HepG2 (cell line): ENCODE results near the gene PRR36. TPM values are rescaled to one million over a fixed set of nuclear protein-coding genes. Genes with fewer than 3 reads are reported as not detected.
A peak's percentile ranks its signal among the peaks of the same experiment; 100 is the strongest.

Experiments used
- ATAC-seq: fragments of 200-7000 bp; cut with Tn5 transposase; 3 replicates; pipeline ENCODE4 v1.9.1; 2020; ENCODE audit warnings: mild to moderate bottlenecking, moderate library complexity
- BruUV-seq: library from RNA; stranded (reverse); fragments of 400-500 nt; replicated peaks from 2 replicates; lab custom pipeline; 2021; lab: Mats Ljungman, UMichigan
- CTCF ChIA-PET: fragments of 300-600 bp; formaldehyde crosslinking; extraction: SDS; loops from one replicate; lab custom pipeline; 2021; ENCODE audit warnings: low total read pairs, inconsistent platforms, low intra/inter-chr PET ratio; lab: Yijun Ruan, JAX
- POLR2A ChIA-PET: fragments of 350-600 bp; sonication (Branson Sonifier 250); formaldehyde crosslinking; loops from one replicate; lab custom pipeline; 2020; ENCODE audit warnings: antibody characterized with exemption, inconsistent platforms; lab: Yijun Ruan, JAX
- DNase-seq: peaks from one replicate; pipeline ENCODE4 v3.0.0-alpha.2; 2015; ENCODE audit warnings: low spot score
- FAIRE-seq: peaks from 3 replicates; lab custom pipeline; 2011; peaks lifted over from hg19 to GRCh38; lab: Jason Lieb, UNC
- H2AFZ ChIP-seq: one replicate; pipeline ENCODE4 v1.6.1; 2011; ENCODE audit warnings: low read length, inconsistent platforms
- H3K27ac ChIP-seq: fragments of 300-600 bp; 3 replicates; pipeline ENCODE4 v1.8.0; 2011; ENCODE audit warnings: mixed run types, mild to moderate bottlenecking, mixed read lengths, low read length, inconsistent platforms; ENCODE audit not compliant: insufficient read depth; ENCODE audit errors: extremely low read length
- H3K27me3 ChIP-seq, 2 experiments: fragments of 200-600 bp in 1 of 2; 2 replicates in 1 of 2; 3 replicates in 1 of 2; pipeline versions ENCODE4 v1.6.0 to v1.8.0; 2011; ENCODE audit warnings: low read length in 2 of 2, mild to moderate bottlenecking in 2 of 2, moderate library complexity in 2 of 2, inconsistent platforms in 1 of 2; ENCODE audit not compliant: insufficient read depth in 2 of 2, control insufficient read depth in 1 of 2
- H3K36me3 ChIP-seq, 2 experiments: fragments of 200-600 bp in 1 of 2; replicated peaks in 1 of 2; 2 replicates in 1 of 2; 3 replicates in 1 of 2; pipeline versions ENCODE4 v1.5.1 to v1.8.0; 2011; ENCODE audit warnings: low read length in 2 of 2, inconsistent platforms in 1 of 2; ENCODE audit not compliant: insufficient read depth in 2 of 2, control insufficient read depth in 1 of 2
- H3K4me1 ChIP-seq: 2 replicates; pipeline ENCODE4 v1.5.1; 2012; ENCODE audit warnings: low read length, inconsistent platforms; ENCODE audit not compliant: insufficient read depth
- H3K4me2 ChIP-seq: 2 replicates; pipeline ENCODE4 v1.6.0; 2011; ENCODE audit warnings: low read depth, low read length, inconsistent platforms
- H3K4me3 ChIP-seq, 3 experiments: fragments of 200-600 bp in 1 of 3; sonication (generic), shearing (Covaris generic) in 1 of 3; replicated peaks in 1 of 3; 2 replicates each; pipeline ENCODE4 v1.5.1; 2011 to 2016; ENCODE audit warnings: low read length in 3 of 3, inconsistent platforms in 2 of 3, low read depth in 2 of 3, mild to moderate bottlenecking in 2 of 3, control low read depth in 1 of 3, mixed read lengths in 1 of 3; ENCODE audit not compliant: insufficient read depth in 1 of 3
- H3K79me2 ChIP-seq: one replicate; pipeline ENCODE4 v1.6.1; 2011; ENCODE audit warnings: low read length, inconsistent platforms; ENCODE audit not compliant: insufficient read depth
- H3K9ac ChIP-seq: 2 replicates; pipeline ENCODE4 v1.6.0; 2011; ENCODE audit warnings: mild to moderate bottlenecking, low read depth, low read length, inconsistent platforms; ENCODE audit not compliant: insufficient read depth
- H3K9me3 ChIP-seq: 2 replicates; pipeline ENCODE4 v1.5.1; 2012; ENCODE audit warnings: mild to moderate bottlenecking, low read length
- H4K20me1 ChIP-seq: 2 replicates; pipeline ENCODE4 v1.6.0; 2011; ENCODE audit warnings: inconsistent platforms, mild to moderate bottlenecking, low read length, moderate library complexity; ENCODE audit not compliant: insufficient read depth
- AGO2 ChIP-seq: fragments of 200-400 bp; formaldehyde crosslinking; optimal IDR thresholded peaks from 2 replicates; pipeline ENCODE3; 2017; ENCODE audit warnings: mild to moderate bottlenecking, low read depth, low read length, moderate library complexity
- BORCS8-MEF2B ChIP-seq: sonication (generic); formaldehyde crosslinking; IDR thresholded peaks from 2 replicates; pipeline ENCODE4 v1.8.0; 2022; ENCODE audit warnings: mild to moderate bottlenecking, missing genetic modification reagents
- DRAP1 ChIP-seq: IDR thresholded peaks from 2 replicates; pipeline ENCODE4 v1.6.1; 2016; ENCODE audit warnings: missing genetic modification reagents, missing compliant biosample characterization
- EED ChIP-seq: sonication (generic); formaldehyde crosslinking; IDR thresholded peaks from 2 replicates; pipeline ENCODE4 v1.5.0; 2020; ENCODE audit warnings: mild to moderate bottlenecking, missing genetic modification reagents
- GMEB1 ChIP-seq: sonication (generic); formaldehyde crosslinking; IDR thresholded peaks from 2 replicates; pipeline ENCODE4 v1.5.1; 2020; ENCODE audit warnings: missing genetic modification reagents, mild to moderate bottlenecking, borderline replicate concordance
- HNRNPLL ChIP-seq: fragments of 200-400 bp; formaldehyde crosslinking; IDR thresholded peaks from 2 replicates; pipeline ENCODE4 v1.6.1; 2017; ENCODE audit warnings: mild to moderate bottlenecking, low read depth, low read length; ENCODE audit not compliant: poor library complexity, severe bottlenecking
- PHF20 ChIP-seq: sonication (generic); formaldehyde crosslinking; IDR thresholded peaks from 2 replicates; pipeline ENCODE4 v1.5.0; 2020; ENCODE audit warnings: mild to moderate bottlenecking, missing genetic modification reagents
- SAFB2 ChIP-seq: sonication (generic); formaldehyde crosslinking; IDR thresholded peaks from 2 replicates; pipeline ENCODE4 v1.5.1; 2020; ENCODE audit warnings: missing genetic modification reagents, low read depth, mild to moderate bottlenecking, borderline replicate concordance
- SMAD1 ChIP-seq: sonication (generic); formaldehyde crosslinking; IDR thresholded peaks from 2 replicates; pipeline ENCODE4 v1.4.0; 2020; ENCODE audit warnings: missing genetic modification reagents, low read depth, mild to moderate bottlenecking, borderline replicate concordance
- SP1 ChIP-seq, 2 experiments: fragments of 450-650 bp in 1 of 2; sonication (generic) in 1 of 2; formaldehyde crosslinking in 1 of 2; IDR thresholded peaks; 2 replicates each; pipeline versions ENCODE4 v1.4.0 to v1.6.1; 2016 to 2020; ENCODE audit warnings: missing genetic modification reagents in 1 of 2
- SRY ChIP-seq: sonication (generic); formaldehyde crosslinking; IDR thresholded peaks from 2 replicates; pipeline ENCODE4 v1.8.0; 2022; ENCODE audit warnings: mild to moderate bottlenecking, missing genetic modification reagents
- TEAD3 ChIP-seq: optimal IDR thresholded peaks from 2 replicates; pipeline ENCODE3; 2016; ENCODE audit warnings: borderline replicate concordance
- ZBTB21 ChIP-seq: sonication (generic); formaldehyde crosslinking; IDR thresholded peaks from 2 replicates; pipeline ENCODE4 v1.4.0; 2020; ENCODE audit warnings: missing genetic modification reagents
- ZGPAT ChIP-seq: IDR thresholded peaks from 2 replicates; pipeline ENCODE4 v1.6.1; 2016; ENCODE audit warnings: mild to moderate bottlenecking
- ZNF296 ChIP-seq: sonication (generic); formaldehyde crosslinking; conservative IDR thresholded peaks from 2 replicates; pipeline ENCODE4 v1.5.0; 2020; ENCODE audit warnings: mild to moderate bottlenecking, missing genetic modification reagents
- ZNF430 ChIP-seq: sonication (generic); formaldehyde crosslinking; IDR thresholded peaks from 2 replicates; pipeline ENCODE4 v1.9.0; 2021; ENCODE audit warnings: mild to moderate bottlenecking, missing genetic modification reagents
- ZNF556 ChIP-seq: sonication (generic); formaldehyde crosslinking; IDR thresholded peaks from 2 replicates; pipeline ENCODE4 v1.4.0; 2020; ENCODE audit warnings: mild to moderate bottlenecking, missing genetic modification reagents, borderline replicate concordance
- ZNF788 ChIP-seq: sonication (generic); formaldehyde crosslinking; IDR thresholded peaks from 2 replicates; pipeline ENCODE4 v1.5.0; 2020; ENCODE audit warnings: mild to moderate bottlenecking, missing genetic modification reagents, borderline replicate concordance
- ZNF816 ChIP-seq: sonication (generic); formaldehyde crosslinking; IDR thresholded peaks from 2 replicates; pipeline ENCODE4 v1.8.0; 2022; ENCODE audit warnings: missing genetic modification reagents, mild to moderate bottlenecking, borderline replicate concordance
- WGBS: methylation state at CpG from one replicate; pipeline ENCODE4 v1.1.6; 2017; ENCODE audit warnings: low lambda C conversion rate; 5-methylcytosine and 5-hydroxymethylcytosine counted together
- in situ Hi-C: cut with HindIII; loops from 2 replicates; pipeline ENCODE4 v1.10.0; 2017; ENCODE audit warnings: low pct_unique_long_range_greater_than_20kb; ENCODE audit not compliant: extremely low pct_ligation_motif_present
- intact Hi-C: fragments of 100-400 bp; cut with micrococcal nuclease; formaldehyde crosslinking; loops from one replicate; pipeline ENCODE4 v1.10.0; 2022; ENCODE audit not compliant: unreplicated experiment
- polyA plus RNA-seq, 8 experiments: library from polyadenylated mRNA; depleted of rRNA in 3 of 8; stranded (reverse) in 7 of 8; unstranded in 1 of 8; fragments of >200 nt; fragmentation: Illumina TruSeq in 4 of 8; extraction: Trizol in 4 of 8; gene quantifications; 2 replicates each; pipeline versions ENCODE4 v1.2.1 to v1.2.3, GENCODE V29; 2011 to 2016; ENCODE audit warnings: low read depth in 4 of 8, missing spikeins in 1 of 8, mixed read lengths in 1 of 8; ENCODE audit not compliant: insufficient read depth in 1 of 8
- total RNA-seq, 5 experiments: library from RNA; depleted of rRNA; stranded (reverse); fragments of >200 nt; fragmentation: Illumina TruSeq; extraction: Trizol; gene quantifications; 2 replicates each; pipeline ENCODE4 v1.2.3, GENCODE V29; 2016; ENCODE audit warnings: low read depth in 1 of 5

The PRR36 gene
- total and polyA plus RNA-seq, 2 of the 13 experiments (the other 11 are each of a cell fraction or from before 2014, with no cell fraction given), result 0.07 to 0.17 TPM

GRCh38 chr19:7920519-7921301 is 46.5 kb upstream of the PRR36 start:
- intact Hi-C loops, result no loop called here
- Histone ChIP-seq H3K4me1 (peaks cover 33% of the 10 kb centered on the region), H3K27ac (peak overlapping the region; percentile 92), H3K79me2 (no peaks in the 10 kb centered on the region), H3K9me3 (no peaks in the 10 kb centered on the region), H3K4me3 (peak overlapping the region; percentile 85 to 89 (median 87)), H2AFZ (no peak overlapping the region), H3K9ac (peak overlapping the region; percentile 86), H3K36me3 (peaks cover 5 to 10% of the 10 kb centered on the region in 2 experiments; a peak in 2 of 5 replicates), H3K4me2 (peak overlapping the region; percentile 91), H4K20me1 (peaks cover 5% of the 10 kb centered on the region; the same call in 1 of the 2 replicates), H3K27me3 (no peaks in the 10 kb centered on the region; a peak in 1 of 5 replicates)
- ATAC-seq (no peak; the same call in 1 of the 3 replicates), DNase-seq (peak; percentile 77), FAIRE-seq (no peak)
- ChIA-PET CTCF (interaction anchor here (1.4 to 1.7 kb wide), 2 partner anchors 52 to 67 kb away, joined by 3 to 5 read pairs; no protein-coding TSS in a partner anchor), POLR2A (interaction anchor here (0.6 to 6.4 kb wide), 19 partner anchors 9 to 1200 kb away, joined by 3 to 85 read pairs (median 10); partner anchors contain the start of genes C3, LRRC8E, MAP2K7 and TIMM44)
- in situ Hi-C loops, result loop anchor here (5.0 kb wide), 1 partner anchor 68 kb away; no protein-coding TSS in a partner anchor
- no TSS peak for BruUV-seq
- 11% methylated on average over 60 of the region's 62 CpGs for WGBS
- peak; percentile 21 for TF ChIP-seq TEAD3 (CRISPR knock-in tag)
- TF ChIP-seq ZBTB21 (CRISPR knock-in tag), result no peak
- TF ChIP-seq GMEB1, result 0 out of 2 replicates have a peak, but pooled peaks have one; percentile 6
- TF ChIP-seq ZNF816 (CRISPR knock-in tag), result 0 out of 2 replicates have a peak, but pooled peaks have one; percentile 1
- no peak for TF ChIP-seq ZNF296 (CRISPR knock-in tag)
- 0 out of 2 replicates have a peak, but pooled peaks have one; percentile 3 for TF ChIP-seq PHF20 (CRISPR knock-in tag)
- TF ChIP-seq ZNF788, result peak; percentile 45; the same call in 1 of the 2 replicates
- 0 out of 2 replicates have a peak, but pooled peaks have one; percentile 35 for TF ChIP-seq EED (CRISPR knock-in tag)
- no peak for TF ChIP-seq SP1 (IDR thresholded peaks at IDR 0.05)
- TF ChIP-seq SP1 (CRISPR knock-in tag; IDR thresholded peaks at IDR 0.05), result peak; percentile 27; the same call in 1 of the 2 replicates
- TF ChIP-seq ZNF556 (CRISPR knock-in tag), result 0 out of 2 replicates have a peak, but pooled peaks have one; percentile 11
- peak; percentile 9; the same call in 1 of the 2 replicates for TF ChIP-seq ZGPAT (CRISPR knock-in tag)
- TF ChIP-seq SRY, result no peak
- TF ChIP-seq SMAD1, result no peak
- peak; percentile 42; the same call in 1 of the 2 replicates for TF ChIP-seq ZNF430
- TF ChIP-seq BORCS8-MEF2B (CRISPR knock-in tag), result 0 out of 2 replicates have a peak, but pooled peaks have one; percentile 20
- TF ChIP-seq DRAP1, result peak; percentile 33; the same call in 1 of the 2 replicates
- TF ChIP-seq HNRNPLL, result peak; percentile 5
- peak; percentile 29 for TF ChIP-seq AGO2
- no peak for TF ChIP-seq SAFB2
